GM21619 (cell line): Measurements from ENCODE around the gene SAMD8.
"Not testable (repeated sequence)": the region's sequence is repeated elsewhere in the genome, so short reads cannot be mapped to it uniquely, and the experiment has no call there.

Source experiments
- ATAC-seq: cut with Tn5 transposase; IDR thresholded peaks from one replicate; pipeline ENCODE4 v1.9.1; 2021; ENCODE audit not compliant: unreplicated experiment

Gene SAMD8

DNA sequence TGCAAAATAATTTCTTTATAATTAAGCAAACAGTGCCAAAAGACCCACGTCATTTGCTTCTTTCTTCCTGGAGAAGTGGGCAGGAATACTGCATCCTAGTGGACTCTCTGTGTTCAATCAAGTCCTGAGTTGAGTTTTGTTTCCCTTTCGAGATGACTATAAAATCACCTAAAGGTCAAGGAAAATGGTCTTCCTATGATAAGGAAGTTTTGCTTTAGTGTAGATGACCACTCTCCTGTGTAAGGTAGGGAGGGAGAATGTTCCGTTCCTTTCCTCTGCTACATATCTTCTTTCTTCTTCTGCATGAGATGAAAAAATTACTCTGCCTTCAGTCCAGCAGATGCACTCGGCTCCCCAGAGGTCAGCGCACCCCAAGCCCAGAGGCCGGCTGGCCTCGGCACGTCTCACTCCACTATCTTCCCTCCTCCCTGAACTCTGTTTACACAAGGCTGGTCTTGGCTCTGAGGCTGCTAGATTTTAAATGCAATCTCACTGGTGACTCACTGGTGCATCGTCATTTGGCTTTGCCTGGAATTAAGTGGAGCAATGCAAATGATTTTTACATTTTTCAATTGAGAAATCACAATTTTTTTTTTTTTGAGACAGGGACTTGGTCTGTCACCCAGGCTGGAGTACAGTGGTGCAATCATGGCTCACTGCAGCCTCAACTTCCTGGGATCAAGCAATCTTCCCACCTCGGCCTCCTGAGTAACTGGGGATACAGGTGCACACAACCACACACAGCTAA is 80.5 kb downstream of the SAMD8 start:
- ATAC-seq, result no peak

DNA sequence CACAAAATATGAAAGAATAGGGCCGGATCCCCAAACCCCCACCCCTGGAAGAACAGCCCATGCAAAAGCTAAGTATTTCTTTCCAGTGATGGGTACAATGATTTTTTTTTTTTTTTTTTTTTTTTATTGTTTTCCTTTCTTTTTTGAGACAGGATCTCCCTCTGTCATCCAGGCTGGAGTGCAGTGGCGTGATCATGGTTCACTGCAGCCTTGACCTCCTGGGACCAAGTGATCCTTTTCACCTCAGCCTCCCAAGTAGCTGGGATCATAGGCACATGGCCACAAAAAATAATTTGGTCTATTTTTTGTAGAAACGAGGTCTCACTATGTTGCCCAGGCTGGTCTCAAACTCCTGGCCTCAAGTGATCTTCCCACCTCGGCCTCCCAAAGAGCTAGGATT is 83.2 kb downstream of the SAMD8 start:
- ATAC-seq, result not testable (repeated sequence)

GRCh38 chr10:75195035-75195763 is 83.7 kb downstream of the SAMD8 start:
- ATAC-seq, result no peak

DNA sequence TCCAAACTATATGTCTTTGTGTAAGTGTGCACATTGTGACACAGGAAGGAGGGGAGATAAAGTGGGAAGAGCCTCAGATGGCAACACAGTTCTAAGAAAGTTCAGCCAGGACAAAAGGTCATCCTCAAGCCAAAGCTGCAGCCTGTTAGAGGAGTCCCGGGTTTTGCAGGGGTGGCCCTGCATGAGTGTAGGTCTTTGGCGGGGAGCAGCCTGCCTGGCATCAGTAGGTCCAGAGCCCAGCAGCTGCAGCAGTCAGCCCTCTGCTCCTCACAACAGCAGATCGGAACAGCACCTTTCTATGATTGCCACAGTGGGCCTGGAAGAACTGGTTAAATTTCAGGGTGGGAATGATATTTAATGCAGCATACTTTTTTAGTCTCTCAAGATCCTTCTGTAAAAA is 85.6 kb downstream of the SAMD8 start:
- ATAC-seq, result no peak

DNA sequence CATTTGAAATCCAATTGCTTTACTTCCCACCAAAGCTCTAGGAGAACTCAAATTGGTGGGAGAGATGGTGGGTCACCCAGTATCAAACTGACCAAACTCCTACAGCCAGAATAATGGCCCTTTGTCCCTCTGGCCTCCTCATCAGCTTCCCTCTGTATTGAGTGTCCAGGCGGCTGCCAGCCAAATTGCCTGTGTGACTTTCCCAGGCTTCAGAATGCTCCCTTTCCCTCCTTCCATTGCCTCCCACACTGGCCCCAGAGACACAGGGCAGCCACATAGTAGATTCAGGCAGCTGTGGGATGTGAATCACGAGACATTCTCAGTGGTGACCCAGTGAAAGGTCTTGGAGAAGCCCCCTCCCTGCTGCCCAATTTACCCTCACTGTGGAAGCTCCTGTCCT is 86.5 kb downstream of the SAMD8 start:
- no peak for ATAC-seq

- ATAC-seq, result not testable (repeated sequence)
These were observed 88.5 kb downstream of the SAMD8 start for GRCh38 chr10:75199949-75200348.

- ATAC-seq, result no peak
These were observed 90.4 kb downstream of the SAMD8 start for GRCh38 chr10:75201793-75202307.

DNA sequence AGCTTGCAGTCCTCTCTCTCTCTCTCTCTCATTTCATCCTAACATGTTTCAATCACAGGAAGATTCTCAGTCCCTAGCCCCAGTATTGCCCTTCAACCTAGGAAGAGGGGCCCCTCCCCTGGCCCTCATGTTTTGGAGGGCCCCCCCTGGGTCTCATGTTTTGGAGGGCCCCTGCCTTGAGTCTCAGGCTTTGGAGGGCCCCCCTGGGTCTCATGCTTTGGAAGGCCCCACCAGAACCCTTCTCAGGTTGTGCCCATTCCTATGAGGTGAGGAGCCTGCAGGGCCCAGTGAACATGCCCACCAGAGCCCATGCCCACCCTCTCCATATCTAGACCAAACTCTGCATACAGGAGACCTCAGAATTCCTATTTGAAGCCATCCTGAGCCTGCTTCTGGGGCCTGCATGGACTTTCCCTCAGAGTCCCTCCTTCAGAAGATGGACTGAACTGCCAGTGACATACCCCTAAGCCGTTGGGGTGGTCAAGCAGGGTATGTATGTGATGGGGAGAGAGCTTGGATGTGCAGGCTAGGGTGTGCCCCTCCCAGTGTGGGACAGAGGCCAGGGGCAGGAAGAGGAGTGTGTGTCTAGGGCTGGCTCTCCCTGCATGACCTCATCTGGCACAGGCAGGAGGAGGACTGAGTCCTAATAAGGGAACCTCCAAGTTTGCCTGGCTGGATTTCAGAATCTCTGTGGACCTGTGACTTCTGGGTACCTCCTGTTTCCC is 91.0 kb downstream of the SAMD8 start:
- no peak for ATAC-seq

- ATAC-seq, result not testable (repeated sequence)
These were observed 91.7 kb downstream of the SAMD8 start for GRCh38 chr10:75203046-75203620.

DNA sequence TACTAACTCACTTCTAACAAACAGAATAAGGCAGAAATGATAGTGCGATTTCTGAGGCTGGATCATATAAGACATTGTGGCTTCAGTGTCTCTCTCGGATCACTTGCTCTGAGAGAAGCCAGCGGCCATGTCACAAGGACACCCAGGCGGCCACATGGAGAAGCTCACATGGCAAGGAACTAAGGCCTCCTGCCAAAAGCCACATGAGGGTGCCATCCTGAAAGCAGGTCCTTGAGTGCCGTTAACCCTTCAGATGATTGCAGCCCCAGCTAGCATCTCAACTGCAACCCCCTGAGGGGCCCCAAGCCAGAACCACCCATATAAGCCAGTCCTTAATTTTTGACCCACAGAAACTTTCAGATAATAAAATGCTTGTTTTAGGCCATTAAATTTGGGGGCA is 92.3 kb downstream of the SAMD8 start:
- no peak for ATAC-seq

DNA sequence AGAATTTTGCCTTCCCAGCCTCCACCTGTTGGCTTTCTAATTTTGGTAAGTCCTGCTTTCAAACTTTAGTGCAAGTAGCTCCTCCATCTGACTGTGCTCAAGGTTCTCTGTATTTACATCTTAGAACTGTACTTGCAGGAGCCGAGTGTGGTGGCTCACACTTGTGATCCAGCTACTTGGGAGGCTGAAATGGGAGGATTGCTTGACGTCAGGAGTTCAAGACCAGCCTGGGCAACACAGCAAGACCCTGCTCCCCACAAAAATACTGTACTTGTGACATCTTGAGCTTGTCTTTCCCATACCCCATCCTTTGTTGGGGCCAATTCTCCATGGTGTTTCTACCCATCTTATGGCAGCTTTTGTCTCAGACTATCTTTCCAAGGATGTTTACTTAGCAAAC is 94.5 kb downstream of the SAMD8 start:
- ATAC-seq, result no peak

DNA sequence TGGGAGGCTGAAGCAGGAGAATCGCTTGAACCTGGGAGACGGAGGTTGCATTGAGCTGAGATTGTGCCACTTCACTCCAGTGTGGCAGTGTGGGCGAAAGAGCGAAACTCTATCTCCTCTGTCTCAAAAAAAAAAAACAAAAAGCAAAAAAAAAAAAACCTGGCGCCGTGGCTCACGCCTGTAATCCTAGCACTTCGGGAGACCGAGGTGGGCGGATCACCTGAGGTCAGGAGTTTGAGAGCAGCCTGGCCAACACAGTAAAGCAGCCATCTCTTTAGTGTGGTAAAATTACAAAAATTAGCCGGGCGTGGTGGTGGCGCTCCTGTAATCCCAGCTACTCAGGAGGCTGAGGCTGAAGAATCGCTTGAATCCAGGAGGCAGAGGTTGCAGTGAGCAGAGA is 95.2 kb downstream of the SAMD8 start:
- ATAC-seq, result not testable (repeated sequence)

DNA sequence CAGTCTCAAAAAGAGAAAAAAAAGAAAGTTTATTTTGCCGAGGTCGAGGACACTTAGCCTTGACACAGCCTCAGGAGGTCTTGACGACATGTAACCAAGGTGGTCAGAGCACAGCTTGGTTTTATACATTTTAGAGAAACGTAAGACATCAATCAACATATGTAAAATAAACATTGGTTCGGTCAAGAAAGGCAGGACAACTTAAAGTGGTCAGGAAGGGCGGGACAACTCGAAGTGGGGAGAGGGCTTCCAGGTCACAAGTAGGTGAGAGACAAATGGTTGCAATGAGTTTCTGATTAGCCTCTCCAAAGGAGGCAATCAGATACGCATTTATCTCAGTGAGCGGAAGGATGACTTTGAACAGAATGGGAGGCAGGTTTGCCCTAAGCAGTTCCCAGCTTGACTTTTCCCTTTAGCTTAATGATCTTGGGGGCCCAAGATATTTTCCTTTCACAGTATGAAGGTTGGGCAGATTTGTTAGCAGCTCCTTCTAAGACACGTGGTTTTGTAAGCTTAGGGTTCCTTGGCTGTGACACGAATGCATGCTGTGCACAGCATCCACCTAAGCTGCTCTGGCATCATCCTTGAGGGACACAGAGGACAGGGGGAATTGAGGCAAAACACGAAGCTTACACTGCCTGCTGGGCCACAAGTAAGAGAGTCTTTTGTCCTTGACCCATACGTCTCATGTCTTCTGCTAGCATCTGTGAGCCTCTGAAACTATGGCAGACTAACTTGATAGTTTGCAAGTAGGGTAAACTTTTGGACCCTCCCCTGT is 95.8 kb downstream of the SAMD8 start:
- ATAC-seq, result no peak

DNA sequence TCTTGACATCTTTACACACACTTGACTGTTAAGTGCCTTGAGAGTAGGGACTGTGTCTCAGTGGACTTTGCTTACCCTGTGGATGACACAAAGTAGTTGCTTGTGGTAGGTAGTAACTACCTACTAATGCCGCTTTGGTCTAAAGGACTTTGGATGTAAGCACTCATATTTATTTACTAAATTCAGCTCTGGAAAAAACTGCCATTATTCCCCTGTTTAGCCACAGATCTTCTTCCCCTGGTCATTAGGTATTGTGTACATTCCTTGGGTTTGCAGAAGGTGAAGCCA is 96.3 kb downstream of the SAMD8 start:
- no peak for ATAC-seq

GRCh38 chr10:75208181-75208580 is 96.7 kb downstream of the SAMD8 start:
- ATAC-seq, result no peak

- no peak for ATAC-seq
These were observed 97.8 kb downstream of the SAMD8 start for GRCh38 chr10:75209086-75209920.

DNA sequence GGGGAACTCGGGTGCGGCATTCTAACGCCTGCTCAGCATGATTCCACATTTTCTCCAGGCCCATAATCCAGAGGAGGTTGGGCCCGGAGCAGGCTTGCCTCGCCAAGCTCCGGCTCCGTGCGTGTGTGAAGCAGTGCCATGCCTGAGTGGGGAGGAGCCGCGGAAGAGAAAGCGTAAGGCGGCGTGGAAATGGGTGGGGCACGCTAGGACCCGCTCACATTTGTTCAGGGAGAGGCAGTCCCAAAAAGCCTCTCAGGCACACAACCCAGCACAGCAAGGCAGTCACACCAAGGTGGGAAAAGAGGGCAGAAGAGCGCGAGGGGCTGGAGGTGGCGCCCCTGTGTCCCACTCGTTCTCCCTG is 98.4 kb downstream of the SAMD8 start:
- peak; percentile 57 for ATAC-seq

- peak; percentile 84 for ATAC-seq
These were observed 99.0 kb downstream of the SAMD8 start, which contains the start of gene VDAC2 for GRCh38 chr10:75210282-75211006. VDAC2 (plus strand) TSS chr10:75210796; CDS start chr10:75211159, 363 bp downstream.

GRCh38 chr10:75211007-75211691 is 99.7 kb downstream of the SAMD8 start:
- no peak for ATAC-seq
